Neural cell (in vitro differentiated cells): ENCODE data around the gene SYT7. TPM values are rescaled to one million over a fixed set of nuclear protein-coding genes. Genes with fewer than 3 reads are reported as not detected.

Source experiments
- H2AFZ ChIP-seq: fragments of 200-600, 300-800 bp; sonication (generic), shearing (Covaris generic); 2 replicates; pipeline ENCODE4 v1.6.0; 2014; ENCODE audit warnings: low read depth, mild to moderate bottlenecking, antibody characterized with exemption, low read length, moderate library complexity
- H3F3A ChIP-seq: fragments of 200-600 bp; shearing (Covaris generic); 2 replicates; pipeline ENCODE4 v1.6.1; 2016; ENCODE audit warnings: mild to moderate bottlenecking, moderate library complexity, mixed read lengths, antibody characterized with exemption, low read length; ENCODE audit not compliant: insufficient read depth, poor library complexity, severe bottlenecking
- H3K27ac ChIP-seq: fragments of 200-600, 300-800 bp; sonication (generic), shearing (Covaris generic); 2 replicates; pipeline ENCODE4 v1.5.1; 2014; ENCODE audit warnings: mild to moderate bottlenecking, low read length, moderate library complexity
- H3K27me3 ChIP-seq: fragments of 300-800, 200-600 bp; sonication (generic), shearing (Covaris generic); 2 replicates; pipeline ENCODE4 v1.6.0; 2014; ENCODE audit warnings: mild to moderate bottlenecking, low read depth, low read length, moderate library complexity; ENCODE audit not compliant: insufficient read depth
- H3K36me3 ChIP-seq: fragments of 300-800, 200-600 bp; sonication (generic), shearing (Covaris generic); 2 replicates; pipeline ENCODE4 v1.5.1; 2014; ENCODE audit warnings: mild to moderate bottlenecking, antibody characterized with exemption, low read length, moderate library complexity; ENCODE audit not compliant: insufficient read depth
- H3K4me2 ChIP-seq: fragments of 300-800, 200-600 bp; sonication (generic), shearing (Covaris generic); 2 replicates; pipeline ENCODE4 v1.6.0; 2014; ENCODE audit warnings: mild to moderate bottlenecking, low read length
- H3K4me3 ChIP-seq: fragments of 300-800, 200-600 bp; sonication (generic), shearing (Covaris generic); 2 replicates; pipeline ENCODE4 v1.5.1; 2014; ENCODE audit warnings: mild to moderate bottlenecking, low read length, moderate library complexity
- H3K79me2 ChIP-seq: fragments of 200-600 bp; shearing (Covaris generic); replicated peaks from 2 replicates; pipeline ENCODE4 v1.6.0; 2014; ENCODE audit warnings: mild to moderate bottlenecking, low read length, moderate library complexity; ENCODE audit not compliant: insufficient read depth
- H3K9ac ChIP-seq: fragments of 300-800, 200-600 bp; sonication (generic), shearing (Covaris generic); 2 replicates; pipeline ENCODE4 v1.6.1; 2016; ENCODE audit warnings: mild to moderate bottlenecking, low read length, mixed read lengths
- H3K9me2 ChIP-seq: fragments of 200-600 bp; shearing (Covaris generic); 2 replicates; pipeline ENCODE4 v1.6.1; 2016; ENCODE audit warnings: mild to moderate bottlenecking, low read length, mixed read lengths; ENCODE audit not compliant: insufficient read depth
- H3K9me3 ChIP-seq: fragments of 200-600, 300-800 bp; sonication (generic), shearing (Covaris generic); 2 replicates; pipeline ENCODE4 v1.6.1; 2016; ENCODE audit warnings: mild to moderate bottlenecking, mixed run types, low read length, moderate library complexity, mixed read lengths
- H4K20me1 ChIP-seq: fragments of 200-600 bp; shearing (Covaris generic); 2 replicates; pipeline ENCODE4 v1.6.1; 2016; ENCODE audit warnings: mild to moderate bottlenecking, mixed run types; ENCODE audit not compliant: insufficient read depth
- EP300 ChIP-seq: fragments of 450-650 bp; conservative IDR thresholded peaks from 2 replicates; pipeline ENCODE4 v1.6.1; 2014; ENCODE audit warnings: antibody characterized with exemption, mild to moderate bottlenecking, moderate library complexity; ENCODE audit not compliant: poor library complexity, severe bottlenecking
- EZH2 ChIP-seq: fragments of 200-600, 300-800 bp; shearing (Covaris generic), sonication (generic); IDR thresholded peaks from 2 replicates; pipeline ENCODE4 v1.6.1; 2014; ENCODE audit warnings: antibody characterized with exemption, low read length, borderline replicate concordance, mild to moderate bottlenecking; ENCODE audit not compliant: insufficient read depth, poor library complexity, severe bottlenecking
- MXI1 ChIP-seq: fragments of 450-650 bp; conservative IDR thresholded peaks from 2 replicates; pipeline ENCODE4 v1.6.1; 2014; ENCODE audit warnings: antibody characterized with exemption, mild to moderate bottlenecking; ENCODE audit not compliant: poor library complexity, severe bottlenecking
- POLR2AphosphoS5 ChIP-seq: IDR thresholded peaks from 2 replicates; pipeline ENCODE4 v1.6.1; 2012
- RAD21 ChIP-seq: fragments of 450-650 bp; conservative IDR thresholded peaks from 2 replicates; pipeline ENCODE4 v1.6.1; 2014; ENCODE audit warnings: antibody characterized with exemption, mild to moderate bottlenecking, moderate library complexity
- SMC3 ChIP-seq: fragments of 450-650 bp; conservative IDR thresholded peaks from 2 replicates; pipeline ENCODE4 v1.6.1; 2014; ENCODE audit warnings: antibody characterized with exemption, mild to moderate bottlenecking, moderate library complexity; ENCODE audit not compliant: poor library complexity
- TAF1 ChIP-seq: IDR thresholded peaks from 2 replicates; pipeline ENCODE4 v1.6.1; 2012; ENCODE audit warnings: low read depth
- polyA plus RNA-seq: library from polyadenylated mRNA; depleted of rRNA; stranded (reverse); fragments of >200 nt; gene quantifications from 2 replicates; pipeline ENCODE4 v1.2.3, GENCODE V29; 2014
- TF ChIP-seq, protein P1 (sequence below): fragments of 450-650 bp; IDR thresholded peaks from 2 replicates; pipeline ENCODE4 v1.5.1; 2014; ENCODE audit warnings: antibody characterized with exemption, mild to moderate bottlenecking, moderate library complexity; ENCODE audit not compliant: poor library complexity, severe bottlenecking
- TF ChIP-seq, protein P2 (sequence below): IDR thresholded peaks from 2 replicates; pipeline ENCODE4 v1.6.1; 2012; ENCODE audit warnings: borderline replicate concordance

The SYT7 gene
- polyA plus RNA-seq, 1 donor from 2014 or later, result 14.0 TPM

DNA sequence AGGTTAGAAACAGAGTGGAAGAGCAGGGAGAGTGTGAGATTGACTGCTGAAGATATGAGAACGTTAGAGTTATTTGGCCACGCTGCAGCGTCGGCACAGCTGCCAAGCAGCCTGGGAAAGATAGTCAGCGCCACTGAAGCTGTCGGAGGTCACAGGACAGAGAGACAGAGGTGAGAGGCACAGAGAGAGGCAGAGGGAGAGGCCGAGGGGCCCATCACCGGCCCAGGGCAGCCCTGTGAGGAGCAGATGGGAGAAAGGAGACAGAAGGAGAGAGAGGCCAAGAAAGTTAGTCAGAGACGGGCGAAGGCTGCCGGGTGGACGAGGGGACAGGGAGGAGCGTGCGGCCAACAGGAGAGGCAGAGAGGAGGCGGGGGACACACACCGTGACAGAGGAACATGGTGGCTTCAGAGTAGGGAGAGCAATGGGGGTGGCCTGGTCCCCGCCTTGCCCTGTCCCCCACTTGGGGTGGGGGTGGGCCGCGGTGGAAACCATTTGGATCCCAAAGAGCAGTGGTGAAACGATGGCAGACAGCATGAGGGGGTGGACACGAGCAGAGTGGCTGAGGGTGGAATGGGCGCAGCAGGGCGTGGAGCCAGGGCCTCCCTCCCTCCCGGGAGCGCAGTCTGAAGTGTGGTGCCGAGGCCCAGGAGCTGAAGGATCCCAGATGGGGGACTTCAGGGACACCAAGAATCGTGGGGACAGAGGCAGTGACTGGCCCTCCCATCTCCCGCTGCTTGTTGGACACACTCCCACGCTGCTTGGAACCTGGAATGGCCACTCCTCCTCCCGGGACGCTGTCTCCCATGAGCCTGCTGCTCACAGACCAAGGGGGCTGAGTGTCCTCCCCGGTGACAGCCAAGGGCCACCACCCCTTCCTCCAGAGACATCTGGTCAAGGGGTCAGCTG lies 45.7 kb downstream of the SYT7 start:
- no peak overlapping the region for H2AFZ ChIP-seq
- no peak for TF ChIP-seq POLR2AphosphoS5
- TF ChIP-seq, protein P1, sequence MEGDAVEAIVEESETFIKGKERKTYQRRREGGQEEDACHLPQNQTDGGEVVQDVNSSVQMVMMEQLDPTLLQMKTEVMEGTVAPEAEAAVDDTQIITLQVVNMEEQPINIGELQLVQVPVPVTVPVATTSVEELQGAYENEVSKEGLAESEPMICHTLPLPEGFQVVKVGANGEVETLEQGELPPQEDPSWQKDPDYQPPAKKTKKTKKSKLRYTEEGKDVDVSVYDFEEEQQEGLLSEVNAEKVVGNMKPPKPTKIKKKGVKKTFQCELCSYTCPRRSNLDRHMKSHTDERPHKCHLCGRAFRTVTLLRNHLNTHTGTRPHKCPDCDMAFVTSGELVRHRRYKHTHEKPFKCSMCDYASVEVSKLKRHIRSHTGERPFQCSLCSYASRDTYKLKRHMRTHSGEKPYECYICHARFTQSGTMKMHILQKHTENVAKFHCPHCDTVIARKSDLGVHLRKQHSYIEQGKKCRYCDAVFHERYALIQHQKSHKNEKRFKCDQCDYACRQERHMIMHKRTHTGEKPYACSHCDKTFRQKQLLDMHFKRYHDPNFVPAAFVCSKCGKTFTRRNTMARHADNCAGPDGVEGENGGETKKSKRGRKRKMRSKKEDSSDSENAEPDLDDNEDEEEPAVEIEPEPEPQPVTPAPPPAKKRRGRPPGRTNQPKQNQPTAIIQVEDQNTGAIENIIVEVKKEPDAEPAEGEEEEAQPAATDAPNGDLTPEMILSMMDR, result no peak
- no peak for TF ChIP-seq RAD21
- TF ChIP-seq, protein P2, sequence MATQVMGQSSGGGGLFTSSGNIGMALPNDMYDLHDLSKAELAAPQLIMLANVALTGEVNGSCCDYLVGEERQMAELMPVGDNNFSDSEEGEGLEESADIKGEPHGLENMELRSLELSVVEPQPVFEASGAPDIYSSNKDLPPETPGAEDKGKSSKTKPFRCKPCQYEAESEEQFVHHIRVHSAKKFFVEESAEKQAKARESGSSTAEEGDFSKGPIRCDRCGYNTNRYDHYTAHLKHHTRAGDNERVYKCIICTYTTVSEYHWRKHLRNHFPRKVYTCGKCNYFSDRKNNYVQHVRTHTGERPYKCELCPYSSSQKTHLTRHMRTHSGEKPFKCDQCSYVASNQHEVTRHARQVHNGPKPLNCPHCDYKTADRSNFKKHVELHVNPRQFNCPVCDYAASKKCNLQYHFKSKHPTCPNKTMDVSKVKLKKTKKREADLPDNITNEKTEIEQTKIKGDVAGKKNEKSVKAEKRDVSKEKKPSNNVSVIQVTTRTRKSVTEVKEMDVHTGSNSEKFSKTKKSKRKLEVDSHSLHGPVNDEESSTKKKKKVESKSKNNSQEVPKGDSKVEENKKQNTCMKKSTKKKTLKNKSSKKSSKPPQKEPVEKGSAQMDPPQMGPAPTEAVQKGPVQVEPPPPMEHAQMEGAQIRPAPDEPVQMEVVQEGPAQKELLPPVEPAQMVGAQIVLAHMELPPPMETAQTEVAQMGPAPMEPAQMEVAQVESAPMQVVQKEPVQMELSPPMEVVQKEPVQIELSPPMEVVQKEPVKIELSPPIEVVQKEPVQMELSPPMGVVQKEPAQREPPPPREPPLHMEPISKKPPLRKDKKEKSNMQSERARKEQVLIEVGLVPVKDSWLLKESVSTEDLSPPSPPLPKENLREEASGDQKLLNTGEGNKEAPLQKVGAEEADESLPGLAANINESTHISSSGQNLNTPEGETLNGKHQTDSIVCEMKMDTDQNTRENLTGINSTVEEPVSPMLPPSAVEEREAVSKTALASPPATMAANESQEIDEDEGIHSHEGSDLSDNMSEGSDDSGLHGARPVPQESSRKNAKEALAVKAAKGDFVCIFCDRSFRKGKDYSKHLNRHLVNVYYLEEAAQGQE, result no peak
- no peak for TF ChIP-seq EZH2
- TF ChIP-seq EP300, result no peak
- no peak for TF ChIP-seq MXI1
- TF ChIP-seq SMC3, result no peak
- no peak for TF ChIP-seq TAF1
- no peak overlapping the region for H3K27ac ChIP-seq

DNA sequence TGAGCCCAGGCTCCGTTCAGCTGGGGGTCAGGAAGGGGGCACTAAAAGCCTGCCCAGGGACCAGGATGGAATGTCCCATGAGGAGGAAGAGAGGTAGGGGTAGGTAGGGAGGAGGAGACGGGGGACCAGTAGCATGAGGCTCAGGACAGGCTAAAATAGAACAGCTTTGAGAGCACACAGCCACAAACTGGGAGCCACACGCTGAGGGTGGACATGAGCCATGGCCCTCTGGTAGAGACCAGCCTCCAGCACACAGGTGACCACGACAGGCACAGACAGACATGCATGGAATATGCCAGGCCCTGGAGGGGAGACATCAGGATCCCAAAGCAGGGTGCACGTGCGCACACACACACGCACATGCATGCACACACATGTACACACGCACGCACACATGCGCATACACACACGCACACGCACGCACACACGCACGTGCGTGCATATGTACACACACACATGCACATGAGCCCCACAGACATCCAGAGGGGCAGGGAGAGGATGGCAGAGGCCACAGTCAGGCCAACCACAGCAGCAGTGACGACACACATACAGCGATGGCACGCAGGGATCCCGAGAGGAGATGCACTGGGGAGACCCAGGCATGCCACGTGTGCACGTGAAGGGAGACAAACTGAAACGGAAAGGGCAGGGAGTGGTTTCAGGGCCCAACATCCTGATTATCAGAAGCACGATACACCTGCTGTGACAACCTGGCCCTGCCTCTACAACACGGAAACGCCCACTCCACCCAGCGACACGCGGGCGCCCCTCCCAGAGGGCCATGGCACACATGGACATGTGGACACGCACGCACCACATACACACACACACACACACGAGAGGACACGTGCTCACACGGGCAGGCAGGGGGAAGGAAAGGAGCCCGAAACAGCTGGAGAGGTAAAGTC lies 46.6 kb downstream of the SYT7 start:
- Histone ChIP-seq H3K36me3 (no peaks in the 10 kb centered on the region), H2AFZ (no peak overlapping the region), H3K27me3 (no peaks in the 10 kb centered on the region), H3K4me3 (no peak overlapping the region), H3K9ac (no peak overlapping the region), H3K79me2 (no peaks in the 10 kb centered on the region), H3K4me2 (no peak overlapping the region), H3F3A (no peaks in the 10 kb centered on the region), H3K27ac (no peak overlapping the region), H3K9me2 (no peaks in the 10 kb centered on the region), H4K20me1 (no peaks in the 10 kb centered on the region), H3K9me3 (no peaks in the 10 kb centered on the region)
- TF ChIP-seq EP300 (no peak), TAF1 (no peak), POLR2AphosphoS5 (no peak), EZH2 (no peak), MXI1 (no peak), SMC3 (no peak), RAD21 (no peak)
- TF ChIP-seq, protein P2, result no peak
- TF ChIP-seq, protein P1, result no peak

More for the DNA sequence above, 45.7 kb downstream of the SYT7 start:
- H3F3A ChIP-seq, result no peaks in the 10 kb centered on the region
- no peaks in the 10 kb centered on the region for H3K27me3 ChIP-seq
- no peaks in the 10 kb centered on the region for H4K20me1 ChIP-seq
- no peaks in the 10 kb centered on the region for H3K79me2 ChIP-seq
- no peak overlapping the region for H3K4me3 ChIP-seq
- no peak overlapping the region for H3K4me2 ChIP-seq
- H3K9ac ChIP-seq, result no peak overlapping the region
- no peaks in the 10 kb centered on the region for H3K9me2 ChIP-seq
- H3K9me3 ChIP-seq, result no peaks in the 10 kb centered on the region
- H3K36me3 ChIP-seq, result no peaks in the 10 kb centered on the region
